ENCODE measurements around the gene DNAH6. TPM values are rescaled to one million over a fixed set of nuclear protein-coding genes. Genes with fewer than 3 reads are reported as not detected.

DNAH6 gene
- total RNA-seq, 1 experiment from 2014 or later, result 0.26 TPM

DNA sequence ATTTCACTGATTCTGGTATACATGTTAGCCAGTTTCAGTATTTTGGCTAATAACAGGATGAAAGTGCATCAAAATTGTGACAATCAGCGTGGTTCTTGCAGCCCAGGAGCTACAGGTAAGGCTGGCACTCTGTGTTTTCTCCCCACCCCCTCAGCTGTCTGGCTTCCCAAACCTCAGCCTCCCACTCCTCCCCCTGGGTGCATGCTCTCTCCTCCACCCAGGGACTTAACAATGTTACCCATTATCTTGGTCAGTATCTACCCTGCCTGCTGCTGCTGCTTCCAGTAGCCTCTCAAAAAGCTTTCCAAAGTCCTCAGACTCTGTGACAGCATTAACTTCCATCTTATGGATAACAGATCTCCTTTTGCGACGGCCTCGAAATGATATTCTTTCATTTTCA is 323.6 kb downstream of the DNAH6 start:
- Histone ChIP-seq H2BK5ac (ENCODE audit: insufficient read length, low read length) (no peak overlapping the region), H3K4me1 (ENCODE audit: insufficient read depth, low read length) (no peaks in the 10 kb centered on the region), H2BK20ac (ENCODE audit: low read depth, low read length, poor library complexity, severe bottlenecking) (no peak overlapping the region), H2BK12ac (ENCODE audit: insufficient read length, low read depth, low read length) (no peak overlapping the region), H3K56ac (ENCODE audit: insufficient read length, low read depth, low read length) (no peak overlapping the region), H2AK5ac (ENCODE audit: insufficient read length, low read length) (no peak overlapping the region), H3K4me2 (ENCODE audit: insufficient read depth, insufficient read length, low read length) (no peak overlapping the region), H2BK120ac (ENCODE audit: low read depth, low read length, poor library complexity, severe bottlenecking) (no peak overlapping the region), H4K5ac (ENCODE audit: insufficient read length, low read depth, low read length) (no peak overlapping the region), H3K27me3 (ENCODE audit: insufficient read depth, low read length) (no peaks in the 10 kb centered on the region), H3K79me1 (ENCODE audit: insufficient read depth, low read depth, low read length, poor library complexity, severe bottlenecking) (no peaks in the 10 kb centered on the region), H3T11ph (ENCODE audit: low read length) (no peak overlapping the region), H3K27ac (ENCODE audit: insufficient read length, low read depth, low read length) (no peak overlapping the region), H4K8ac (replicated peaks; ENCODE audit: insufficient read length, low read depth, low read length) (no peak overlapping the region), H3K9me3 (ENCODE audit: control insufficient read depth, low read depth, low read length) (no peaks in the 10 kb centered on the region), H2BK15ac (ENCODE audit: low read depth, low read length) (no peak overlapping the region), H4K20me1 (ENCODE audit: control insufficient read depth, insufficient read depth, insufficient read length) (no peaks in the 10 kb centered on the region), H4K91ac (ENCODE audit: insufficient read length, low read depth, low read length) (no peak overlapping the region), H3K14ac (ENCODE audit: insufficient read depth, low read length) (no peak overlapping the region), H3K4ac (ENCODE audit: low read depth, low read length) (no peak overlapping the region), H3K9ac (ENCODE audit: extremely low read depth, insufficient read length, low read length) (no peak overlapping the region), H2AFZ (ENCODE audit: low read length) (no peak overlapping the region), H3K79me2 (ENCODE audit: insufficient read depth, low read length) (no peaks in the 10 kb centered on the region), H3K18ac (ENCODE audit: insufficient read length, low read depth, low read length) (no peak overlapping the region), H3K23ac (ENCODE audit: insufficient read length, low read depth, low read length) (no peak overlapping the region), H3K23me2 (ENCODE audit: insufficient read length, low read depth, low read length, poor library complexity, severe bottlenecking) (no peaks in the 10 kb centered on the region)
- Mint-ChIP-seq H3K4me1 (peaks cover 8 to 12% of the 10 kb centered on the region in 2 experiments), H3K27me3 (ENCODE audit: low read depth) (peaks cover 24% of the 10 kb centered on the region), H3K9me3 (peaks cover 15% of the 10 kb centered on the region in 2 experiments), H3K36me3 (ENCODE audit: insufficient read depth in 1 of 3, low read depth in 3 of 3) (peaks cover 6 to 15% (median 8%) of the 10 kb centered on the region in 3 experiments), H3K27ac (peak overlapping the region in 1 of 3 experiments; percentile 2; a peak in 1 of 7 replicates), H3K4me3 (no peak overlapping the region; a peak in 1 of 5 replicates)
- DNase-seq, result no peak
- no CpG with 5 or more reads among the region's 4 CpGs for WGBS (ENCODE audit: extremely low coverage, insufficient read length, low lambda C conversion rate)
- TF ChIP-seq, protein P1, sequence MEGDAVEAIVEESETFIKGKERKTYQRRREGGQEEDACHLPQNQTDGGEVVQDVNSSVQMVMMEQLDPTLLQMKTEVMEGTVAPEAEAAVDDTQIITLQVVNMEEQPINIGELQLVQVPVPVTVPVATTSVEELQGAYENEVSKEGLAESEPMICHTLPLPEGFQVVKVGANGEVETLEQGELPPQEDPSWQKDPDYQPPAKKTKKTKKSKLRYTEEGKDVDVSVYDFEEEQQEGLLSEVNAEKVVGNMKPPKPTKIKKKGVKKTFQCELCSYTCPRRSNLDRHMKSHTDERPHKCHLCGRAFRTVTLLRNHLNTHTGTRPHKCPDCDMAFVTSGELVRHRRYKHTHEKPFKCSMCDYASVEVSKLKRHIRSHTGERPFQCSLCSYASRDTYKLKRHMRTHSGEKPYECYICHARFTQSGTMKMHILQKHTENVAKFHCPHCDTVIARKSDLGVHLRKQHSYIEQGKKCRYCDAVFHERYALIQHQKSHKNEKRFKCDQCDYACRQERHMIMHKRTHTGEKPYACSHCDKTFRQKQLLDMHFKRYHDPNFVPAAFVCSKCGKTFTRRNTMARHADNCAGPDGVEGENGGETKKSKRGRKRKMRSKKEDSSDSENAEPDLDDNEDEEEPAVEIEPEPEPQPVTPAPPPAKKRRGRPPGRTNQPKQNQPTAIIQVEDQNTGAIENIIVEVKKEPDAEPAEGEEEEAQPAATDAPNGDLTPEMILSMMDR (conservative IDR thresholded peaks at IDR 0.05), result no peak
